Mesenchymal stem cell (in vitro differentiated cells and primary cell): Measurements from ENCODE around the gene CYP46A1.

Experiments
- DNase-seq: peaks from one replicate; pipeline ENCODE4 v3.0.0-alpha.2; 2013
- H2AFZ ChIP-seq: one replicate; pipeline ENCODE4 v1.6.1; 2013; ENCODE audit warnings: low read depth, mild to moderate bottlenecking, control low read depth, inconsistent platforms, low read length, moderate library complexity
- H2AK5ac ChIP-seq: 2 replicates; pipeline ENCODE4 v1.6.1; 2013; ENCODE audit warnings: low read length, moderate library complexity, mild to moderate bottlenecking, inconsistent platforms; ENCODE audit not compliant: severe bottlenecking
- H2BK120ac ChIP-seq: one replicate; pipeline ENCODE4 v1.6.1; 2013; ENCODE audit warnings: low read depth, mild to moderate bottlenecking, inconsistent platforms, low read length, moderate library complexity
- H2BK12ac ChIP-seq, 2 experiments: one replicate each; pipeline ENCODE4 v1.6.1; 2013; ENCODE audit warnings: inconsistent platforms in 2 of 2, low read length in 2 of 2, mild to moderate bottlenecking in 2 of 2, moderate library complexity in 2 of 2, control low read depth in 1 of 2
- H2BK15ac ChIP-seq: one replicate; pipeline ENCODE4 v1.6.1; 2013; ENCODE audit warnings: mild to moderate bottlenecking, low read depth, inconsistent platforms; ENCODE audit not compliant: poor library complexity, severe bottlenecking
- H2BK5ac ChIP-seq: 2 replicates; pipeline ENCODE4 v1.6.1; 2013; ENCODE audit warnings: low read depth, mild to moderate bottlenecking, low read length, control low read depth, inconsistent platforms; ENCODE audit not compliant: poor library complexity, severe bottlenecking
- H3K14ac ChIP-seq, 2 experiments: one replicate each; pipeline ENCODE4 v1.6.1; 2013; ENCODE audit warnings: inconsistent platforms in 2 of 2, low read length in 2 of 2, control low read depth in 1 of 2, mild to moderate bottlenecking in 1 of 2, moderate library complexity in 1 of 2
- H3K18ac ChIP-seq, 2 experiments: one replicate each; pipeline ENCODE4 v1.6.1; 2013; ENCODE audit warnings: inconsistent platforms in 2 of 2, low read length in 2 of 2, control low read depth in 1 of 2, low read depth in 1 of 2, mild to moderate bottlenecking in 1 of 2
- H3K23ac ChIP-seq, 2 experiments: one replicate each; pipeline ENCODE4 v1.6.1; 2013; ENCODE audit warnings: inconsistent platforms in 2 of 2, low read length in 2 of 2, mild to moderate bottlenecking in 2 of 2, moderate library complexity in 2 of 2, control low read depth in 1 of 2
- H3K27ac ChIP-seq: 2 replicates; pipeline ENCODE4 v1.5.1; 2013; ENCODE audit warnings: mild to moderate bottlenecking, moderate library complexity, low read length, control low read depth, inconsistent platforms; ENCODE audit not compliant: poor library complexity, severe bottlenecking
- H3K27me3 ChIP-seq, 2 experiments: 2 replicates each; pipeline versions ENCODE4 v1.6.1 to v1.7.0; 2013; ENCODE audit warnings: low read length in 2 of 2, mild to moderate bottlenecking in 2 of 2, moderate library complexity in 2 of 2, control low read depth in 1 of 2, inconsistent platforms in 1 of 2; ENCODE audit not compliant: control insufficient read depth in 1 of 2, insufficient read depth in 1 of 2
- H3K36me3 ChIP-seq, 2 experiments: 2 replicates each; pipeline versions ENCODE4 v1.6.1 to v1.7.0; 2013; ENCODE audit warnings: low read length in 2 of 2, control low read depth in 1 of 2, inconsistent platforms in 1 of 2, low read depth in 1 of 2, mild to moderate bottlenecking in 1 of 2; ENCODE audit not compliant: insufficient read depth in 2 of 2, control insufficient read depth in 1 of 2
- H3K4ac ChIP-seq, 2 experiments: one replicate each; pipeline ENCODE4 v1.6.1; 2013; ENCODE audit warnings: inconsistent platforms in 2 of 2, low read length in 2 of 2, mild to moderate bottlenecking in 2 of 2, moderate library complexity in 2 of 2, control low read depth in 1 of 2, low read depth in 1 of 2
- H3K4me1 ChIP-seq: 2 replicates; pipeline ENCODE4 v1.6.1; 2013; ENCODE audit warnings: low read depth, low read length, control low read depth; ENCODE audit not compliant: control insufficient read depth, insufficient read depth
- H3K4me2 ChIP-seq: 2 replicates; pipeline ENCODE4 v1.6.1; 2013; ENCODE audit warnings: low read length, mild to moderate bottlenecking, inconsistent platforms; ENCODE audit not compliant: poor library complexity, severe bottlenecking
- H3K4me3 ChIP-seq, 2 experiments: 2 replicates each; pipeline versions ENCODE4 v1.5.1 to v1.7.0; 2013; ENCODE audit warnings: low read length in 2 of 2, mild to moderate bottlenecking in 2 of 2, control low read depth in 1 of 2, low read depth in 1 of 2; ENCODE audit not compliant: insufficient read depth in 1 of 2
- H3K79me1 ChIP-seq: replicated peaks from 2 replicates; pipeline ENCODE4 v1.6.1; 2013; ENCODE audit warnings: mild to moderate bottlenecking, control low read depth, low read length, inconsistent platforms; ENCODE audit not compliant: poor library complexity, severe bottlenecking
- H3K9ac ChIP-seq: 2 replicates; pipeline ENCODE4 v1.7.0; 2013; ENCODE audit warnings: mild to moderate bottlenecking, low read length, moderate library complexity
- H3K9me3 ChIP-seq: 2 replicates; pipeline ENCODE4 v1.7.0; 2013; ENCODE audit warnings: mild to moderate bottlenecking, low read length; ENCODE audit not compliant: control insufficient read depth
- H4K8ac ChIP-seq: one replicate; pipeline ENCODE4 v1.6.1; 2013; ENCODE audit warnings: inconsistent platforms, mild to moderate bottlenecking, low read length, moderate library complexity
- H4K91ac ChIP-seq: one replicate; pipeline ENCODE4 v1.6.1; 2013; ENCODE audit warnings: mild to moderate bottlenecking, low read length, inconsistent platforms
- WGBS: methylation state at CpG from one replicate; pipeline ENCODE4 v1.1.7; 2013; ENCODE audit warnings: mixed read lengths; 5-methylcytosine and 5-hydroxymethylcytosine counted together

The CYP46A1 gene

DNA sequence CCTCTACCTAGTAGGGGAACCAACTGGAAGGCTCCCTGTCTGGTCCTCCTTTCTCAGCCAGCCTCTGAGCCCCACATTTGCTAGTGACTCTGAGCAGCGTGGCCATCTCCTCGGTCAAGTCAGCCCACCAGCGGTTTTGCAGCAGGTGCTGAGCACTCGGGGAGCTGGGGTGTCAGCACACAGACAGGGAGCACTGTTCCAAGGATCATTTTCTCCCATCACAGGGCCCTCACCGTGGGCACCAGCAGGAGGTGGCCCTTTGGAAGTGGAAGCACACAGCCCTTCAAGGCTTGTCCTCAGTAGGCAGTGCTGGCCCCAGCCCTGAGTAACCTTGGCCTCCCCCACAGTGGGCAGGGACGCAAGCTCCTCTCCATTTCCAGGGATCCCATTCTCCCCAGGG, 85.0 kb downstream of the CYP46A1 start:
- Histone ChIP-seq H4K8ac (no peak overlapping the region), H3K9ac (no peak overlapping the region), H3K4me1 (peaks cover 4% of the 10 kb centered on the region), H3K4me2 (no peak overlapping the region), H2BK5ac (no peak overlapping the region), H3K27ac (no peak overlapping the region), H3K79me1 (no peaks in the 10 kb centered on the region), H3K9me3 (no peaks in the 10 kb centered on the region), H2AK5ac (no peak overlapping the region), H3K18ac (no peak overlapping the region), H2BK120ac (no peak overlapping the region), H3K4ac (no peak overlapping the region), H4K91ac (no peak overlapping the region), H3K27me3 (no peaks in the 10 kb centered on the region), H3K14ac (no peak overlapping the region), H2AFZ (no peak overlapping the region), H3K4me3 (no peak overlapping the region), H3K23ac (no peak overlapping the region), H3K36me3 (no peaks in the 10 kb centered on the region), H2BK15ac (no peak overlapping the region), H2BK12ac (no peak overlapping the region)
- WGBS, result 87% methylated on average over 6 of the region's 6 CpGs
- no peak for DNase-seq

DNA sequence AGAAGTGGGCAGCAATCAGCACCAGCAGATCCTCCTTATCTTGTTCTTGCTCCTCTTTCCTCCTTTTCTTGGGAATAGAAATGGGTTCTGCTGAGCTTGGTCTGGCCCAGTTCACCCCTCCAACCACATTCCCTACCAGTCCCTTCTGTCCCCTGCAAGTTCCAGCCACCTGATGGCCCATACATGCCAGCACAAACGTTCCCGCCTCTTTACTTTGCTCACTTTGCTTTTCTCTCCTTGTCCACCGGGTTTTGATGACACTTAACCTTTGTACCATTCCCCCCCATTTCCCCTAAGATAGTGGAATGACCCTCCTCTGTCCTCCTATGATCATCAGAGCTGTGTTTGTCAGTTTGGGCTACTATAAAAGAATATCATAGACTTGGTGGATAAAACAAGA, 85.7 kb downstream of the CYP46A1 start:
- Histone ChIP-seq H3K27ac (no peak overlapping the region), H3K36me3 (no peaks in the 10 kb centered on the region), H3K9ac (no peak overlapping the region), H3K14ac (no peak overlapping the region), H3K4me3 (no peak overlapping the region), H3K18ac (no peak overlapping the region), H3K27me3 (peaks cover 0 to 3% of the 10 kb centered on the region in 2 experiments), H2BK5ac (no peak overlapping the region), H3K4me2 (no peak overlapping the region), H4K8ac (no peak overlapping the region), H4K91ac (no peak overlapping the region), H2AK5ac (no peak overlapping the region), H3K23ac (no peak overlapping the region), H3K9me3 (no peaks in the 10 kb centered on the region), H2BK15ac (no peak overlapping the region), H2AFZ (no peak overlapping the region), H3K79me1 (no peaks in the 10 kb centered on the region), H2BK120ac (no peak overlapping the region), H3K4ac (peak overlapping the region in 1 of 2 experiments; percentile 40), H3K4me1 (peaks cover 5% of the 10 kb centered on the region), H2BK12ac (no peak overlapping the region)
- no peak for DNase-seq
- WGBS, result 98% methylated on average over 2 of the region's 3 CpGs

DNA sequence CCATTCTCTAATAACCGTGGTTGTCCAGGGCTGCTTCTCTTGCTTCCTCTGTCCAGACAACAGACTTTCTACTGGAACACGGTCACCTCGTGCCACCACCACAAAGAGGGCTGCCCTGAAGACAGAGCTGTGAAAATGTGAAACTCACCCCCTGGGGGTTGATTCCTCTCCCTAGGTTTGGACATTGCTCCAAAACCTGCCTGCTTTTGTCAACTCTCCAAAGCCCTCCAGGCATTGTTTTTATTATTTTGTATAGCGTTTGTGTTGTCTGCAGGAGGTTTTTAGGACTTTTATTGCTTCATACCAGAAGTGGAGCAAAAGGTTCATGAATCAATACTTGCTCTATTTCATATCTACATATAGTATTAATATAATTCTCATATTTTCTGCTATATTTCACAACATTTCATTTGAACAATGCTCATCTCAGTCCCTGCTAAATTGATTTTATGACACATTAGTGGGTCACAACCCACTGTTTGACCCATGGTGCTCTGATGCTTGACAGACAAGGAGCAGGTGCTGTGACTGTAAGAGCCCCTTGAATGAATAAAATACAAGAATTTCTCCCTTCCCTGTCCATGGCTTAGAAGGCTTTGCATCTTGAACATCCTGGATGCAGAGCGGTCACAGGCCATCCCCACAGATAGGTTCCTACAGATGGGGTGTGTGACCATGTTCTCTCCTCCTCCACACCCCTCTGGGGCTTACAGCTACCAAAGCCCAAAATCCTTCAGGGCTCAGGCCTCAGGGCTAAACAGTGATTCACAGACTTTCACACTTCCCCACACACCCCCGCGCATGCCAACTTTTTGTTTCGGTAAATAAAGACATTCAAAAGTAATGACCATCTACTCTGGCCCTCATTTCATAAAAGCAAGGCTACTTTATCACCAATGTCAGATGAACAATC, 88.5 kb downstream of the CYP46A1 start:
- Histone ChIP-seq H2AK5ac (no peak overlapping the region), H2BK12ac (no peak overlapping the region), H3K18ac (no peak overlapping the region), H3K14ac (no peak overlapping the region), H3K36me3 (no peaks in the 10 kb centered on the region), H3K27ac (no peak overlapping the region), H2BK120ac (no peak overlapping the region), H3K79me1 (no peaks in the 10 kb centered on the region), H3K27me3 (peaks cover 0 to 3% of the 10 kb centered on the region in 2 experiments), H2BK5ac (no peak overlapping the region), H2BK15ac (no peak overlapping the region), H3K4ac (no peak overlapping the region), H3K4me2 (no peak overlapping the region), H3K4me3 (no peak overlapping the region), H4K91ac (no peak overlapping the region), H2AFZ (no peak overlapping the region), H3K9me3 (no peaks in the 10 kb centered on the region), H3K23ac (no peak overlapping the region), H3K9ac (peak overlapping the region; percentile 22), H3K4me1 (peaks cover 2% of the 10 kb centered on the region), H4K8ac (no peak overlapping the region)
- DNase-seq, result no peak
- WGBS, result 95% methylated on average over 7 of the region's 8 CpGs

DNA sequence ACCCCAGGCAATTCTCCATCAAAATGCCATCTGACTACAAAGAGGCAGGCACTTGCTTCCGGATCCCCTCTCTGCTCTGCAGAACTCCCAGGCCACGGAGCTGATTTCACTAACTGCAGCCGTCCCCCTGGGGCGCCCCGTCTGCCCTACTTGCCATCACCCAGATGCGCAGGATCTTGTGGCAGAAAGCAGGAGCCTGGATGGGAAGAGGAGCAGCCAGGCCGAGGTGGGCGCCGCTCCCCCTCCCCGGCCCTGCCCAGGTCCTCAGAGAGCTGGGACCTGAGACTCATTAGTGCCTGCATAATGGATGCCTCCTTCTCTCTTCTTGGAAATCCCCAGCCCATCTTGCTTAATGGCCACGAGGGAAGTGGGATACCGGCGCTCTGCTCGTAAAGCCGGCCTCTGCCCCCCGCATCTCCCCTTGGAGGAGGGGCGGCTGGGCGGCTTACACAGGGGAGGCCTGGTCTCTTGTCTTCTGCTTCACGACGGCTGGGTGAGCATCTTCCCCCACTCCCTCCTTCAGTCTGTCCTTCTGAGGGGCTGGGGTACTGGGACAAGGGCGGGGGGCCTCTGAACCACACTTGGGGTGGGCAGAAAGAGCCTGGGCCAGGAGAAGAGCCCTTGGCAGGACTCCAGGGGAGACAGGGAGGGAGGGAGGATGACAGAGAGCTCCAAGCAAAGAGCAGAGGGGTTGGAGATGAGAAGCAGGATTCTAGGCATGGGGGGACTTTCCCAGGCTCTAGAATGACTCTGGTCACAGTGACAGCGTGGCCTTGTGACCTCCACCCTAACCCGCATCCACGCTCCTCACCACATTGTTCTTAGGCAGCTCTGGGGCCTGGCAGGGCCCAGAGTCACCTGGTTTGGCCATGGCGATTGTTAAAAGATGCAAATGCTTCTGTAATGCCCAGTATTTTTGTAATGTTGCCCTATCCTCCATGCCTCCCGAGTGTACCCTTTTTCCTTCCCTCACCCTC, 89.7 kb downstream of the CYP46A1 start:
- Histone ChIP-seq H4K91ac (no peak overlapping the region), H3K9me3 (peaks cover 6% of the 10 kb centered on the region), H3K18ac (no peak overlapping the region), H3K4me3 (no peak overlapping the region), H2BK12ac (no peak overlapping the region), H2BK120ac (no peak overlapping the region), H3K36me3 (no peaks in the 10 kb centered on the region), H3K23ac (no peak overlapping the region), H2BK5ac (no peak overlapping the region), H2AK5ac (no peak overlapping the region), H2AFZ (no peak overlapping the region), H3K9ac (no peak overlapping the region), H2BK15ac (no peak overlapping the region), H3K27me3 (peaks cover 0 to 3% of the 10 kb centered on the region in 2 experiments), H3K14ac (no peak overlapping the region), H3K4me2 (no peak overlapping the region), H4K8ac (no peak overlapping the region), H3K79me1 (no peaks in the 10 kb centered on the region), H3K27ac (no peak overlapping the region), H3K4ac (no peak overlapping the region), H3K4me1 (peaks cover 2% of the 10 kb centered on the region)
- 73% methylated on average over 24 of the region's 26 CpGs for WGBS
- DNase-seq, result no peak
